KOPT-K1 (cell line): ENCODE measurements around the gene WDR37.

Experiments used
- H3K27ac ChIP-seq: fragments of 200-600 bp; sonication (generic); 2 replicates; pipeline ENCODE4 v1.5.1; 2016; ENCODE audit warnings: antibody characterized with exemption, mild to moderate bottlenecking, low read depth, low read length; ENCODE audit not compliant: poor library complexity, severe bottlenecking
- H3K36me3 ChIP-seq: fragments of 200-600 bp; sonication (generic); 2 replicates; pipeline ENCODE4 v1.5.1; 2017; ENCODE audit warnings: antibody characterized with exemption, mild to moderate bottlenecking, low read length, moderate library complexity; ENCODE audit not compliant: insufficient read depth
- H3K9me3 ChIP-seq: fragments of 200-600 bp; sonication (generic); 2 replicates; pipeline ENCODE4 v1.5.1; 2017; ENCODE audit warnings: antibody characterized with exemption, low read length, mild to moderate bottlenecking; ENCODE audit not compliant: insufficient read depth, poor library complexity, severe bottlenecking

Gene WDR37

DNA sequence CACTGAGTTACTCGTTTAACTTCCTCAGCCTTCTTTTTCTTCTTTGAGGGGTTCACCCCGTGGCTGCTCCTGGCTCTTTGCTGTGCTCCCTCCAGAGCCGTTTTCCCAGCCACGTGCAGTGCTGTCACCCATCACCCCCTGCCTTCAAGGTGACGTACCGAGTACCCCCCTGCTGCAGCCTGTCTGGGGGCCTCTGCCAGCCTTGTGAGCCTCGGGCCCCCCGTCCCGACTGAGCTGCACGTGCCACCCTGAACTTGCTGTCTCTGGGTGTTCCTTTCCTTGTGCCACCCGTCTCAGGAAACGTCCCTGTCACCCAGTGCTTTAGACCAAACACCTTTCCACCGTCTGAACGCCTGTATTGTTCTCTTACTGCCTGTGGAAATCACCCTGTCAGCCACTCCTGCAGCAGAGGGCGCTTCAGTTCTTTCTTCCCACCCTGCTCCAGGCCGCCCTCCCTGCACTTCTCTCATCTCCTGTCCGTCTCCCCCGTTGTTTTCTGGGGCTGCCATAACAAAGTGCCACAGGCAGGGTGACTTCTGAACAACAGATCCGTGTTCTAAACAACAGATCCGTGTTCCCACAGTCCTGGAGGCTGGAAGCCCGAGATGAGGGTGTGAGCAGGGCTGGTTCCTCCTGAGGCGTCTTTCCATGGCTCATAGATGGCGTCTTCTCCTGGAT, 44.6 kb downstream of the WDR37 start:
- H3K36me3 ChIP-seq, result peaks cover 98% of the 10 kb centered on the region
- no peaks in the 10 kb centered on the region for H3K9me3 ChIP-seq
- H3K27ac ChIP-seq, result no peak overlapping the region

DNA sequence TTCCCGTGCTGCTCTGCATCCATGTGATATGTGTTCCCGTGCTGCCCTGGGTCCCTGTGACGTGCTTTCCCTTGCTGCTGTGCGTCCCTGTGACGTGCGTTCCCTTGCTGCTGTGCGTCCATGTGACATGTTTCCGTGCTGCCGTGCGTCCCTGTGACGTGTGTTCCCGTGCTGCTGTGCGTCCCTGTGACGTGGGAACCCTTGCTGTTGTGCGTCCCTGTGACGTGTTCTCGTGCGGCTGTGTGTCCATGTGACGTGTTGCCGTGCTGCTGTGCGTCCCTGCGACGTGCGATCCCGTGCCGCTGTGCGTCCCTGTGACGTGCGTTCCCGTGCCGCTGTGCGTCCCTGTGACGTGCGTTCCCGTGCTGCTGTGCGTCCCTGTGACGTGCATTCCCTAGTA, 45.8 kb downstream of the WDR37 start:
- no peak overlapping the region for H3K27ac ChIP-seq
- no peaks in the 10 kb centered on the region for H3K9me3 ChIP-seq
- peaks cover 98% of the 10 kb centered on the region for H3K36me3 ChIP-seq

- peaks cover 98% of the 10 kb centered on the region for H3K36me3 ChIP-seq
- no peak overlapping the region for H3K27ac ChIP-seq
- no peaks in the 10 kb centered on the region for H3K9me3 ChIP-seq
These were observed 46.2 kb downstream of the WDR37 start for GRCh38 chr10:1102416-1102815.

DNA sequence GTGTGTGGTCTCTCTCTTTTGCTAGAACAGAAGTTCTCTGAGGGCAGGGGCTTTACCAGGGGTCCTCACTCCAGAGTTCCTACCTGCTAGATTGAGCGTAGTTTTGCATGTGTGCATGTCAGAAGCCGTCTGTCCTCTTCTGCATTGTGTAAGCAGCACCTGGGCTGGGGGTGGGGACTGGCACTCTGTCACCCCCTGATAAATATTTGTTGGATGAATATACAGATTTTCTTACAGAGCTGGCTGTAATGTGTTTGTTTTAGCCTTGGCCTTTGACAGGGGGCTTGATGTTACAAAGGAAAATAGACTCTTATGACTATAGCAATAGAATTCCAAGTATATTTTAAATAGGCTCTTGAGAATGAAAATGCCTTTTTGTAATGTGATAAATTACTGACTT, 46.6 kb downstream of the WDR37 start:
- Histone ChIP-seq H3K9me3 (no peaks in the 10 kb centered on the region), H3K36me3 (peaks cover 98% of the 10 kb centered on the region), H3K27ac (no peak overlapping the region)

DNA sequence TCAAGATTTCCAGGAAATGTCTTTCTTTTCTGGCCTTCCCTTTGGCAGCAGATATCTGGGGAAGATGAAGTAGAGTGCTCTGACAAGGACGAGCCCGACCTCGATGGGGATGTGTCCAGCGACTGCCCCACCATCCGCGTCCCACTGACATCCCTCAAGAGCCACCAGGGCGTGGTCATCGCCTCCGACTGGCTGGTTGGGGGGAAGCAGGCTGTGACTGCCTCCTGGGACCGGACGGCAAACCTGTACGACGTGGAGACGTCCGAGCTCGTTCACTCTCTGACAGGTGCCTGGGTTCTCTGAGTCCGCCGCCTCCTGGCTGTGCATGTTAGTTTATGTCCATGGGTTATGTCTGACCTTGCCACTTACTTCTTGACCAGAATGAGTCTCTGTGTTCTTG, 47.4 kb downstream of the WDR37 start:
- H3K27ac ChIP-seq, result no peak overlapping the region
- H3K9me3 ChIP-seq, result no peaks in the 10 kb centered on the region
- peaks cover 98% of the 10 kb centered on the region for H3K36me3 ChIP-seq

- Histone ChIP-seq H3K9me3 (no peaks in the 10 kb centered on the region), H3K36me3 (peaks cover 99% of the 10 kb centered on the region), H3K27ac (no peak overlapping the region)
These were observed 48.8 kb downstream of the WDR37 start for GRCh38 chr10:1104971-1105370.

DNA sequence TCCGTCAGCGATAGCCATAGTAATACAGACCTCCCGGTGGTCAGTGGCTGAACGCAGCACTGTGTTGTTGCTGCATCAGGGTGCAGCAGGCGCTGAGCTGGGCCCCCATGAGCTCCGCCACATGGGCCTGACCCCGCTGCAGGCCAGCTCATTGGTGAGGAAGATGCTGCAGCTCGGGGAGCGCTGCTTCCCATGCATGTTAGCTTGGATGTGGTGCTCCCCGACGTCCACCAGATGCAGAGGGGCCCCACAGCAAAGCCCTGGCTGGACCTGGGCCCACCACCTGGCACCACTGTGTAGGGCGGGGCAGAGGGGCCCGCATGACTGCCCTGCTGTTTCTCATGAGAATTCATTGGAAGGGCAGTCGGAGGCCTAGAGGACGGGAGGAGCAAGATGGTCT, 50.8 kb downstream of the WDR37 start:
- H3K36me3 ChIP-seq, result peaks cover 97% of the 10 kb centered on the region
- no peak overlapping the region for H3K27ac ChIP-seq
- no peaks in the 10 kb centered on the region for H3K9me3 ChIP-seq

DNA sequence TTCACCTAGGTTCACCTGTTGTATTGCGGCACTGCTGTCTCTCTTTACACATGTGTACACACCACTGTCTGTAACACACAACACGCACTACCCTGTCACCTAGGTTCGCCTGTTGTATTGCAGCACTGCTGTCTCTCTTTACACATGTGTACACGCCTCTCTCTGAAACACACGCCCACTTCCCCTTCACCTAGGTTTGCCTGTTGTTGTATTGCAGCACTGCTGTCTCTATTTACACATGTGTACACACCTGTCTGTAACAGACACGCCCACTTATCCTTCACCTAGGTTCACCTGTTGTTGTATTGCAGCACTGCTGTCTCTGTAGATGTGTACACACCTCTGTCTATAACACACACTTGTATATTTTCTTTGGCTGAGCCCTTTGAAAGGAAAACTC, 51.5 kb downstream of the WDR37 start:
- peaks cover 97% of the 10 kb centered on the region for H3K36me3 ChIP-seq
- H3K27ac ChIP-seq, result no peak overlapping the region

DNA sequence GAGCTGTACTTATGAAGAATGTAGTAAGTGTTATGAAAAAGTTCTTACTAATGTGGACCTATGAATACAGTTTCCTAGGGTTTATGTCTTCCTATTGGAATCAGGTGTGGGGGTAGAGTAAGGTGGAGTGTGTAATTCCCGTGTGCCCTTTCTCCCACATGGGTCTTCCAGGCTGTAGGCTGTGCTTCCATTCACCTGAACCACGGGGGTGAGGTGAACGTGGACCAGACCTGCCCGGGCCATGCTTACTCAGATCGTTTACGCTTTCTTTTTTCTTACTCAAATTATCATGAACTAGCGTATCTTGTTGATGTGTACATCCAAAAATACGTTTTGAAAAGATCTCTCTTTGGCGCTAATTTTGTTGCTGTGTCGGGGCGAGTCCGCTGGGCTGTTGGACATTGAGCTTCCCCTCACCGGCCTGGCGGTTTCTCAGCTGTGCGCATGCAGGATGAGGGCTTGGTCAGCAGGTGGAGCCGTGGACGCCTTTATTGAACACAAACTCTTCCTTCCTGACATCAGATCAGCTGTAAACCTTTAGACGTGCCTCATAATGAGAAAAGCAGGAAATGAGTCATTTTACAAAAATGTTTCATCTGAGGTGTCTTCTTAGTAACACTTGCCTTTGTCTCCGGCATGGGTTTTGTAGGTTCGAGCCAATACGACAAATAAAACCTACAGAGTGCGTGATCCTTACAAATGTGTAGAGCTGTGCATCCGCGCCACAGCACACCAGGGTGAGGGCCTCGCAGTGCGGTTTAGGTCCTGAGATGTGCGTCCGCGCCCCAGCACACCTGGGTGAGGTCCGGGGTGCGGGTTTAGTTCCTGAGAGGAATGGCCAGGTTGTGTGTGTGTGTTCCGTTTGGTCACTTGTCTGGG, 53.8 kb downstream of the WDR37 start:
- no peak overlapping the region for H3K27ac ChIP-seq
- H3K36me3 ChIP-seq, result peaks cover 96% of the 10 kb centered on the region
- no peaks in the 10 kb centered on the region for H3K9me3 ChIP-seq

More for the DNA sequence above, 51.5 kb downstream of the WDR37 start:
- no peaks in the 10 kb centered on the region for H3K9me3 ChIP-seq

GRCh38 chr10:1110674-1111119, 54.5 kb downstream of the WDR37 start:
- Histone ChIP-seq H3K27ac (no peak overlapping the region), H3K36me3 (peaks cover 96% of the 10 kb centered on the region), H3K9me3 (no peaks in the 10 kb centered on the region)

DNA sequence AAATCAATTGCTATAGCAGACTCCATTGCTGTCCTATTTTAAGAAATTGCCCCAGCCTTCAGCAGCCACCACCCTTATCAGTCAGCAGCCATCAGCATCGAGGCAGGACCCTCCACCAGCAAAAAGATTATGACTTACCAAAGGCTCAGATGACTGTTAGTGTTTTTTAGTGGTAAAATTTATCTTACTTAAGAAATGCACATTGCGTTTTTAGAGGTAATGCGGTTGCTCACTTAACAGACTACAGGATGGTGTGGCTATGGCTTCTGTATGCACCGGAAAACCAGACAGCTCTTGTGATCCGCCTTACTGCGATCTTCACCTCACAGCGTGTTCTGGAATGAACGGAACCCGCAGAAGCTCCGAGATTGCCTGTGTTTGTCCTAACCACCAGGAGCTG, 58.1 kb downstream of the WDR37 start:
- peaks cover 12% of the 10 kb centered on the region for H3K9me3 ChIP-seq
- peaks cover 86% of the 10 kb centered on the region for H3K36me3 ChIP-seq
- no peak overlapping the region for H3K27ac ChIP-seq

DNA sequence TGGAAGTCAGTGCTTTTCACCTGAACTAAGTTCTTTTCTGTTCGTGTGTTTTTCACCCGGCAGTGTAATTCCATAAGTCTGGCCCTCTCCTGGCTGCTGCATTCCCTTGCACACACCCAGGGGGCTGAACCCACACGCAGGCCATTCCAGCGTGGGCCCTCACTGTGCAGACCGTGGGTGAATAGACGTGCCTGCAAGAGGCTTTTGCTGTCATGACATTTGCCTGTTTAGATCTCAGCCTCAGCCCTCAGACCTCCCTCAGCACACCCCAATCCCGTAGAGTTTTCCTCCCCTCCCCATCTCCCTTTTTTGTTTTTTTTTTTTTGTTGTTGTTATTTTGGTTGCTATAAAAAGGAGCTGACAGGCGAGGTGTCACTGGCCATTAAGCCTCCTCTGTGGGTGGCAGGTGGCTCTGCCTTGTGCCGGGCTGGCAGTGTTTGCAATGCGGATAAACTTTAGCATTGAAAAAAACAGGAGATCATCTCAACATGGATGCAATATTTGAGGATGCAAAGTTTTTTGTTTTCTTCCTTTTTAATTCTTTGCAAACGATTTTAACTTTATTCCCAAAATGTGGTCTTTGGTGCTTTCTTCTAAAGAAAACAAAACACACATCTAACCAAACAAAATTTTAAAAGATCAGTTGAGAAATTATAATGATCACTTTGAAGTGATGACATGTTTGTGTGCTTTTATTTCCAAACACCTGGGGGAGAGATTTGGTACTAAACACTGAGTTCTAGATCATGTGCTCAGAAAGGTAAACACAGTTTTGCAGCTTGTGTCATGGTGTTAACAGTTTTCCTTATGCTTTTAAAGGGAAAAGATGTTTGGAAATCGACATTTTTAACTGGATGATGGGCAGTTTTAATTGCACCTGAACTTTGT, 58.8 kb downstream of the WDR37 start:
- Histone ChIP-seq H3K36me3 (peaks cover 86% of the 10 kb centered on the region), H3K9me3 (peaks cover 12% of the 10 kb centered on the region)

DNA sequence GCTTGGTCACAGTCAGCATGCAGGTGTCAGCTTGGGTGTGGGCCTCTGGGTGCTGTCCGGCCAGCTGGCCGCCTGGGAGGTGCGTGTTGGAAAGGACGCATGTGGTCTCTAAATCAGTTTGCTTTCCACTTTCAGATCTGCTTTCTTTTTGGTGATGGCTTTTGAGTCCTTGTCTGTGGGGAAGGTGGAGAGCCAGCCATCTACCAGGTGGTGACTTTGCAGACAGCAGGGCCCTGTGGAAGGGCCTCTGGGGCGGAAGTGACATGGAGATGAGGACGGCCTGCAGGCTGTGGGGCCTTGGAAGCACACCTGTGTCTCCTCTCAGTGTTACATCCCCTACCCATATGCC, 59.4 kb downstream of the WDR37 start:
- peaks cover 87% of the 10 kb centered on the region for H3K36me3 ChIP-seq
- H3K27ac ChIP-seq, result no peak overlapping the region
- peaks cover 12% of the 10 kb centered on the region for H3K9me3 ChIP-seq

More for the DNA sequence above, 58.8 kb downstream of the WDR37 start:
- H3K27ac ChIP-seq, result no peak overlapping the region

- Histone ChIP-seq H3K9me3 (peaks cover 12% of the 10 kb centered on the region), H3K27ac (no peak overlapping the region), H3K36me3 (peaks cover 87% of the 10 kb centered on the region)
These were observed 59.9 kb downstream of the WDR37 start for GRCh38 chr10:1116051-1116450.

- Histone ChIP-seq H3K27ac (no peak overlapping the region), H3K9me3 (peaks cover 12% of the 10 kb centered on the region), H3K36me3 (peaks cover 87% of the 10 kb centered on the region)
These were observed 60.6 kb downstream of the WDR37 start for GRCh38 chr10:1116696-1117280.
